SK-N-SH (cell line): ENCODE data around the gene EML1. TPM values are rescaled to one million over a fixed set of nuclear protein-coding genes. Genes with fewer than 3 reads are reported as not detected.

Source experiments
- CTCF ChIA-PET: fragments of 300-600, 350-600 bp; formaldehyde crosslinking; extraction: SDS; loops from one replicate; lab custom pipeline; 2021; lab: Yijun Ruan, JAX
- POLR2A ChIA-PET: fragments of 350-600 bp; sonication (Branson Sonifier 250); formaldehyde crosslinking; extraction: SDS; loops from one replicate; lab custom pipeline; 2020; ENCODE audit warnings: antibody characterized with exemption, inconsistent platforms; lab: Yijun Ruan, JAX
- DNase-seq: peaks from one replicate; pipeline ENCODE4 v3.0.0; 2012
- H2AFZ ChIP-seq: fragments of 200-600 bp; sonication (generic); 2 replicates; pipeline ENCODE4 v1.8.1; 2016; ENCODE audit warnings: antibody characterized with exemption, mild to moderate bottlenecking, low read depth
- H3F3A ChIP-seq: fragments of 200-600 bp; sonication (generic); replicated peaks from 2 replicates; pipeline ENCODE3; 2016; ENCODE audit warnings: antibody characterized with exemption, mild to moderate bottlenecking; ENCODE audit not compliant: insufficient read depth
- H3K27ac ChIP-seq, 2 experiments: fragments of 200-500 bp in 1 of 2; fragments of 200-600 bp in 1 of 2; sonication (Bioruptor generic) in 1 of 2; sonication (generic), shearing (Covaris generic) in 1 of 2; 2 replicates each; pipeline versions ENCODE4 v1.5.1 to v1.6.1; 2014 to 2016; ENCODE audit warnings: low read depth in 2 of 2, inconsistent platforms in 1 of 2, low read length in 1 of 2, mild to moderate bottlenecking in 1 of 2, mixed read lengths in 1 of 2
- H3K27me3 ChIP-seq: fragments of 200-600 bp; sonication (generic), shearing (Covaris generic); 2 replicates; pipeline ENCODE4 v1.6.1; 2016; ENCODE audit warnings: mixed run types; ENCODE audit not compliant: insufficient read depth
- H3K36me3 ChIP-seq, 2 experiments: fragments of 200-500 bp in 1 of 2; fragments of 200-600 bp in 1 of 2; sonication (Bioruptor generic) in 1 of 2; sonication (generic) in 1 of 2; replicated peaks in 1 of 2; 2 replicates each; pipeline versions ENCODE3 to v1.5.1; 2014 to 2016; ENCODE audit warnings: low read length in 1 of 2, mild to moderate bottlenecking in 1 of 2; ENCODE audit not compliant: insufficient read depth in 2 of 2, control insufficient read depth in 1 of 2
- H3K4me1 ChIP-seq, 2 experiments: fragments of 200-500 bp in 1 of 2; fragments of 200-600 bp in 1 of 2; sonication (Bioruptor generic) in 1 of 2; sonication (generic), shearing (Covaris generic) in 1 of 2; 2 replicates each; pipeline versions ENCODE4 v1.5.1 to v1.6.1; 2014 to 2016; ENCODE audit warnings: low read depth in 1 of 2, low read length in 1 of 2, mixed run types in 1 of 2; ENCODE audit not compliant: insufficient read depth in 2 of 2, control insufficient read depth in 1 of 2
- H3K4me2 ChIP-seq: fragments of 200-600 bp; sonication (generic), shearing (Covaris generic); 2 replicates; pipeline ENCODE4 v1.6.1; 2017; ENCODE audit warnings: mixed run types
- H3K4me3 ChIP-seq, 2 experiments: fragments of 200-500 bp in 1 of 2; fragments of 200-600 bp in 1 of 2; sonication (Bioruptor generic) in 1 of 2; sonication (generic), shearing (Covaris generic) in 1 of 2; 2 replicates each; pipeline versions ENCODE4 v1.5.1 to v1.8.1; 2014 to 2016; ENCODE audit warnings: low read depth in 2 of 2, inconsistent platforms in 1 of 2, low read length in 1 of 2, mild to moderate bottlenecking in 1 of 2, mixed read lengths in 1 of 2, moderate library complexity in 1 of 2
- H3K79me2 ChIP-seq: fragments of 200-600 bp; sonication (generic); 2 replicates; pipeline ENCODE4 v1.8.1; 2017; ENCODE audit warnings: mild to moderate bottlenecking; ENCODE audit not compliant: insufficient read depth
- H3K9ac ChIP-seq: fragments of 200-600 bp; sonication (generic); 2 replicates; pipeline ENCODE4 v1.6.1; 2017; ENCODE audit warnings: mixed run types
- H3K9me2 ChIP-seq: fragments of 200-600 bp; sonication (generic); 2 replicates; pipeline ENCODE4 v1.6.1; 2017; ENCODE audit warnings: mixed run types
- H3K9me3 ChIP-seq: fragments of 200-600 bp; sonication (generic); 2 replicates; pipeline ENCODE4 v1.6.1; 2017; ENCODE audit warnings: mixed run types, mild to moderate bottlenecking, moderate library complexity
- H4K20me1 ChIP-seq: fragments of 200-600 bp; sonication (generic); 2 replicates; pipeline ENCODE4 v1.6.1; 2017; ENCODE audit warnings: mild to moderate bottlenecking, mixed run types; ENCODE audit not compliant: insufficient read depth
- EP300 ChIP-seq, 2 experiments: IDR thresholded peaks; 2 replicates each; pipeline versions ENCODE4 v1.4.0 to v1.6.1; 2012; ENCODE audit warnings: borderline replicate concordance in 1 of 2, low read depth in 1 of 2, low read length in 1 of 2
- EZH2phosphoT487 ChIP-seq: fragments of 200-600 bp; sonication (generic); IDR thresholded peaks from 2 replicates; pipeline ENCODE4 v1.6.1; 2017; ENCODE audit warnings: low read depth, mixed run types, mild to moderate bottlenecking, antibody characterized with exemption, moderate library complexity, borderline replicate concordance
- FOXJ3 ChIP-seq: sonication (generic); formaldehyde crosslinking; IDR thresholded peaks from 2 replicates; pipeline ENCODE4 v1.5.1; 2020; ENCODE audit warnings: mild to moderate bottlenecking, missing genetic modification reagents
- GATA2 ChIP-seq: sonication (generic); formaldehyde crosslinking; IDR thresholded peaks from 2 replicates; pipeline ENCODE4 v1.5.0; 2020; ENCODE audit warnings: mild to moderate bottlenecking, missing genetic modification reagents
- NRF1 ChIP-seq: IDR thresholded peaks from 2 replicates; pipeline ENCODE4 v1.6.1; 2012; ENCODE audit warnings: low read depth, mild to moderate bottlenecking, low read length
- RCOR1 ChIP-seq: fragments of 150-350 bp; IDR thresholded peaks from 2 replicates; pipeline ENCODE4 v1.6.1; 2017; ENCODE audit warnings: antibody characterized with exemption, low read length
- SMC3 ChIP-seq: IDR thresholded peaks from 2 replicates; pipeline ENCODE4 v1.6.1; 2012; ENCODE audit warnings: low read depth, low read length, improper control_type of control experiment
- TCF12 ChIP-seq: IDR thresholded peaks from 2 replicates; pipeline ENCODE4 v1.4.0; 2012
- YY1 ChIP-seq: IDR thresholded peaks from 2 replicates; pipeline ENCODE4 v1.4.0; 2012; ENCODE audit warnings: low read depth, mild to moderate bottlenecking
- WGBS: methylation state at CpG from one replicate; pipeline ENCODE4 v1.1.6; 2017; ENCODE audit warnings: low lambda C conversion rate; 5-methylcytosine and 5-hydroxymethylcytosine counted together
- polyA plus RNA-seq, 3 experiments: library from polyadenylated mRNA; depleted of rRNA; stranded (reverse); fragments of >200 nt; gene quantifications; 2 replicates each; pipeline ENCODE4 v1.2.3, GENCODE V29; 2012
- TF ChIP-seq, protein P1 (sequence below): fragments of 200-600 bp; sonication (generic); IDR thresholded peaks from 2 replicates; pipeline ENCODE4 v1.6.1; 2017; ENCODE audit warnings: antibody characterized with exemption, mild to moderate bottlenecking, moderate library complexity
- TF ChIP-seq, protein P2 (sequence below): IDR thresholded peaks from 2 replicates; pipeline ENCODE4; 2012
- TF ChIP-seq, protein P3 (sequence below): IDR thresholded peaks from 2 replicates; pipeline ENCODE4 v1.6.1; 2012; ENCODE audit warnings: mild to moderate bottlenecking, low read depth, low read length, moderate library complexity

The EML1 gene
- polyA plus RNA-seq, 1 of the 3 experiments (the other 2 are of a cell fraction), result 6.3 TPM

DNA sequence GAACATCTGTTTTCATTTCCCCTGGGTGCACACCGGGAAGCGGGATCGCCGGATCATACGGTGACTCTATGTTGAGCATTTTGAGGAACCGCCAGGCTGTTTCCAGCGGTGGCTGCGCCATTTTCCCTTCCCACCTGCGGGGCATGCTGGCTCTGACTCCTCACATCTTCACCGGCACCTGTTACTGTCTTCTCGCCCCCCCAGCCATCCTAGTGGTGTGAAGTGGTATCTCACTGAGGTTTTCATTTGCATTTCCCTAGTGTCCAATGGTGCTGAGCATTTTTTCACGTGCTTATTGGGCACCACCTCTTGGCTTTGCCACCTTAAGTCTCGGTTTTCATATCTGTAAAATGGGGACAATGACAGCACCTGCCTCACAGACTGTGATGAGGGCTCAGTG is 44.1 kb upstream of the EML1 start:
- CTCF ChIA-PET, result interaction anchor here (0.6 to 4.2 kb wide), 11 partner anchors 11 to 206 kb away, joined by 3 to 25 read pairs (median 3); no protein-coding TSS in a partner anchor
- Histone ChIP-seq H3K4me3 (no peak overlapping the region), H3F3A (no peaks in the 10 kb centered on the region), H4K20me1 (no peaks in the 10 kb centered on the region), H3K27ac (no peak overlapping the region), H3K4me2 (no peak overlapping the region), H3K36me3 (no peaks in the 10 kb centered on the region), H2AFZ (no peak overlapping the region), H3K9ac (no peak overlapping the region), H3K9me3 (no peaks in the 10 kb centered on the region), H3K79me2 (no peaks in the 10 kb centered on the region), H3K9me2 (no peaks in the 10 kb centered on the region), H3K4me1 (peaks cover 16% of the 10 kb centered on the region in 2 experiments; a peak in 3 of 4 replicates), H3K27me3 (no peaks in the 10 kb centered on the region)
- TF ChIP-seq, protein P1, sequence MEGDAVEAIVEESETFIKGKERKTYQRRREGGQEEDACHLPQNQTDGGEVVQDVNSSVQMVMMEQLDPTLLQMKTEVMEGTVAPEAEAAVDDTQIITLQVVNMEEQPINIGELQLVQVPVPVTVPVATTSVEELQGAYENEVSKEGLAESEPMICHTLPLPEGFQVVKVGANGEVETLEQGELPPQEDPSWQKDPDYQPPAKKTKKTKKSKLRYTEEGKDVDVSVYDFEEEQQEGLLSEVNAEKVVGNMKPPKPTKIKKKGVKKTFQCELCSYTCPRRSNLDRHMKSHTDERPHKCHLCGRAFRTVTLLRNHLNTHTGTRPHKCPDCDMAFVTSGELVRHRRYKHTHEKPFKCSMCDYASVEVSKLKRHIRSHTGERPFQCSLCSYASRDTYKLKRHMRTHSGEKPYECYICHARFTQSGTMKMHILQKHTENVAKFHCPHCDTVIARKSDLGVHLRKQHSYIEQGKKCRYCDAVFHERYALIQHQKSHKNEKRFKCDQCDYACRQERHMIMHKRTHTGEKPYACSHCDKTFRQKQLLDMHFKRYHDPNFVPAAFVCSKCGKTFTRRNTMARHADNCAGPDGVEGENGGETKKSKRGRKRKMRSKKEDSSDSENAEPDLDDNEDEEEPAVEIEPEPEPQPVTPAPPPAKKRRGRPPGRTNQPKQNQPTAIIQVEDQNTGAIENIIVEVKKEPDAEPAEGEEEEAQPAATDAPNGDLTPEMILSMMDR, result peak; percentile 38
- no peak for TF ChIP-seq TCF12
- POLR2A ChIA-PET, result interaction anchor here (0.7 kb wide), 1 partner anchor 44 kb away, joined by 3 read pairs; the partner anchor contains the start of gene EML1
- no peak for DNase-seq
- 85% methylated on average over 13 of the region's 13 CpGs for WGBS

DNA sequence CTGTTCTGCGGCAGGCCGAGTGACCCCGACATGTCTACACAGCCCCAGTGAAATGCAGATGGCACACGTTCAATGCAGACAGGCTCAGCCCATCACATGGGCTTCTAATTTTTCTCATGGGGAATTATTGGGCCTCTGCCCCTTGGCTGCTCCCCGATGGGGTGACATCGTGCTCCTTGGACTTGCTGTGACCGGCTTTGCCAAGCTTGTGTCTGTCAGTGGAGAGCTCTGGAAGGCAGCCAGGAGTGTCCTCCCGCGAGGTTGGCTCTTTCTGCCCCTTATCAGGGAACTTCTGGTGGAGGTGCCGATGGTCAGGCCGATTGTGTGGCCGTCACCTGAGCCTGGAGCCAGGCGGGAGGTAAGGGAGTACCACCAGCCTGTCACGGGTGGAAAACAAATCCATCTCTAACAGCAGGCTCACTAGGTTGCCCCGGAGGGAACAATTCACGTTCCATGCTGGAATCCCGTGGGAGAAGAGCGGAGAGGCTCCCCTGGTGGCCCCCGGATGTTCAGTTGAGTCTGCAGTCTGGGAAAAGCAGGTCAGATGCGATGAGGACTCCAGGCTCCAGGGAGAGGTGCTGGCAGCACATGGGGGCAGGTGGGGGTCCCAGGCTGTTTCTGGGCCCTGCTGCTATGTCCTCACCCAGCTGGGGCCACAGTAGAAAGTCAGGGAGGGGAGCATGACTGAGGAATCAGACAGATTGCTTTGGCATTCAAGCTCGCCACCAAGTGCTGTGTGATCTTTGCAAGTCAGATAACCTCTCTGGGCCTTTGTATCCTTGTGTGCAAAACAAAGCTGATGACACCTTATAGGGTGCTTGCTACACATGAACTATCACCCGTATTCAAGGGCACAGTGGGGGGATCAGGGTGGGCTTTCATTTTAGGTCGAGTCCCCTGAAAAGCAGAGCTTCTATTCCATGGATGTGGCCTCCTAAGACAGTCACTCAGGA is 43.2 kb upstream of the EML1 start:
- Histone ChIP-seq H3K9me3 (no peaks in the 10 kb centered on the region), H3K27ac (no peak overlapping the region), H3K4me3 (no peak overlapping the region; a peak in 1 of 4 replicates), H3K4me1 (peaks cover 16 to 25% of the 10 kb centered on the region in 2 experiments; a peak in 3 of 4 replicates), H3K9ac (no peak overlapping the region), H3F3A (no peaks in the 10 kb centered on the region), H2AFZ (no peak overlapping the region), H3K9me2 (no peaks in the 10 kb centered on the region), H3K4me2 (no peak overlapping the region), H3K36me3 (no peaks in the 10 kb centered on the region), H4K20me1 (no peaks in the 10 kb centered on the region), H3K79me2 (no peaks in the 10 kb centered on the region), H3K27me3 (no peaks in the 10 kb centered on the region)
- ChIA-PET CTCF (interaction anchor here (0.6 to 4.2 kb wide), 14 partner anchors 10 to 205 kb away, joined by 3 to 25 read pairs (median 4); no protein-coding TSS in a partner anchor), POLR2A (interaction anchor here (0.7 kb wide), 1 partner anchor 43 kb away, joined by 3 read pairs; the partner anchor contains the start of gene EML1)
- peak; percentile 77 for DNase-seq
- WGBS, result 54% methylated on average over 15 of the region's 23 CpGs
- no peak for TF ChIP-seq EZH2phosphoT487
- TF ChIP-seq SMC3, result no peak
- TF ChIP-seq, protein P2, sequence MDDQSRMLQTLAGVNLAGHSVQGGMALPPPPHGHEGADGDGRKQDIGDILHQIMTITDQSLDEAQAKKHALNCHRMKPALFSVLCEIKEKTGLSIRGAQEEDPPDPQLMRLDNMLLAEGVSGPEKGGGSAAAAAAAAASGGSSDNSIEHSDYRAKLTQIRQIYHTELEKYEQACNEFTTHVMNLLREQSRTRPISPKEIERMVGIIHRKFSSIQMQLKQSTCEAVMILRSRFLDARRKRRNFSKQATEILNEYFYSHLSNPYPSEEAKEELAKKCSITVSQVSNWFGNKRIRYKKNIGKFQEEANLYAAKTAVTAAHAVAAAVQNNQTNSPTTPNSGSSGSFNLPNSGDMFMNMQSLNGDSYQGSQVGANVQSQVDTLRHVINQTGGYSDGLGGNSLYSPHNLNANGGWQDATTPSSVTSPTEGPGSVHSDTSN, result no peak
- TF ChIP-seq, protein P3, sequence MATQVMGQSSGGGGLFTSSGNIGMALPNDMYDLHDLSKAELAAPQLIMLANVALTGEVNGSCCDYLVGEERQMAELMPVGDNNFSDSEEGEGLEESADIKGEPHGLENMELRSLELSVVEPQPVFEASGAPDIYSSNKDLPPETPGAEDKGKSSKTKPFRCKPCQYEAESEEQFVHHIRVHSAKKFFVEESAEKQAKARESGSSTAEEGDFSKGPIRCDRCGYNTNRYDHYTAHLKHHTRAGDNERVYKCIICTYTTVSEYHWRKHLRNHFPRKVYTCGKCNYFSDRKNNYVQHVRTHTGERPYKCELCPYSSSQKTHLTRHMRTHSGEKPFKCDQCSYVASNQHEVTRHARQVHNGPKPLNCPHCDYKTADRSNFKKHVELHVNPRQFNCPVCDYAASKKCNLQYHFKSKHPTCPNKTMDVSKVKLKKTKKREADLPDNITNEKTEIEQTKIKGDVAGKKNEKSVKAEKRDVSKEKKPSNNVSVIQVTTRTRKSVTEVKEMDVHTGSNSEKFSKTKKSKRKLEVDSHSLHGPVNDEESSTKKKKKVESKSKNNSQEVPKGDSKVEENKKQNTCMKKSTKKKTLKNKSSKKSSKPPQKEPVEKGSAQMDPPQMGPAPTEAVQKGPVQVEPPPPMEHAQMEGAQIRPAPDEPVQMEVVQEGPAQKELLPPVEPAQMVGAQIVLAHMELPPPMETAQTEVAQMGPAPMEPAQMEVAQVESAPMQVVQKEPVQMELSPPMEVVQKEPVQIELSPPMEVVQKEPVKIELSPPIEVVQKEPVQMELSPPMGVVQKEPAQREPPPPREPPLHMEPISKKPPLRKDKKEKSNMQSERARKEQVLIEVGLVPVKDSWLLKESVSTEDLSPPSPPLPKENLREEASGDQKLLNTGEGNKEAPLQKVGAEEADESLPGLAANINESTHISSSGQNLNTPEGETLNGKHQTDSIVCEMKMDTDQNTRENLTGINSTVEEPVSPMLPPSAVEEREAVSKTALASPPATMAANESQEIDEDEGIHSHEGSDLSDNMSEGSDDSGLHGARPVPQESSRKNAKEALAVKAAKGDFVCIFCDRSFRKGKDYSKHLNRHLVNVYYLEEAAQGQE, result no peak
- TF ChIP-seq EP300 (IDR thresholded peaks at IDR 0.05; ENCODE audit: borderline replicate concordance in 1 of 2, low read depth in 1 of 2, low read length in 1 of 2), result no peak
- no peak for TF ChIP-seq YY1
- TF ChIP-seq NRF1, result no peak
- TF ChIP-seq GATA2 (CRISPR knock-in tag), result peak; percentile 71
- 0 out of 2 replicates have a peak, but pooled peaks have one; percentile 8 for TF ChIP-seq RCOR1
- TF ChIP-seq FOXJ3 (CRISPR knock-in tag), result no peak
- TF ChIP-seq, protein P1, result no peak
